DND-41 (cell line): ENCODE data around the gene MAPKAPK3.

Experiments used
- ATAC-seq: fragments of 200-7000 bp; cut with Tn5 transposase; 3 replicates; pipeline ENCODE4 v1.9.1; 2021; ENCODE audit warnings: low read depth; ENCODE audit not compliant: insufficient read depth
- DNase-seq: peaks from one replicate; pipeline ENCODE4 v3.0.0-alpha.2; 2020
- H2AFZ ChIP-seq: 2 replicates; pipeline ENCODE4 v1.6.0; 2012; ENCODE audit warnings: low read depth, low read length
- H3K27ac ChIP-seq: 2 replicates; pipeline ENCODE4 v1.5.1; 2012; ENCODE audit warnings: low read length, inconsistent platforms
- H3K27me3 ChIP-seq: fragments of 200-600 bp; sonication (generic); 2 replicates; pipeline ENCODE4 v1.6.0; 2012; ENCODE audit warnings: low read length, mild to moderate bottlenecking, inconsistent platforms; ENCODE audit not compliant: insufficient read depth, poor library complexity
- H3K36me3 ChIP-seq: 2 replicates; pipeline ENCODE4 v1.5.1; 2012; ENCODE audit warnings: low read length, inconsistent platforms; ENCODE audit not compliant: insufficient read depth
- H3K4me1 ChIP-seq: 2 replicates; pipeline ENCODE4 v1.5.1; 2012; ENCODE audit warnings: mild to moderate bottlenecking, low read length; ENCODE audit not compliant: insufficient read depth
- H3K4me2 ChIP-seq: 2 replicates; pipeline ENCODE4 v1.6.0; 2012; ENCODE audit warnings: mild to moderate bottlenecking, moderate library complexity, low read length, inconsistent platforms; ENCODE audit not compliant: insufficient read depth
- H3K4me3 ChIP-seq, 2 experiments: fragments of 200-600 bp in 1 of 2; shearing (Covaris generic) in 1 of 2; 2 replicates each; pipeline ENCODE4 v1.5.1; 2012 to 2016; ENCODE audit warnings: inconsistent platforms in 2 of 2, low read length in 2 of 2, mild to moderate bottlenecking in 2 of 2, low read depth in 1 of 2, moderate library complexity in 1 of 2
- H3K79me2 ChIP-seq: 2 replicates; pipeline ENCODE4 v1.6.0; 2012; ENCODE audit warnings: low read length, inconsistent platforms; ENCODE audit not compliant: insufficient read depth
- H3K9ac ChIP-seq: 2 replicates; pipeline ENCODE4 v1.6.0; 2012; ENCODE audit warnings: low read depth, mild to moderate bottlenecking, inconsistent platforms, low read length, moderate library complexity
- H3K9me3 ChIP-seq: 2 replicates; pipeline ENCODE4 v1.5.1; 2012; ENCODE audit warnings: low read length, moderate library complexity, mild to moderate bottlenecking, inconsistent platforms; ENCODE audit not compliant: insufficient read depth, severe bottlenecking
- H4K20me1 ChIP-seq: 2 replicates; pipeline ENCODE4 v1.6.0; 2012; ENCODE audit warnings: low read length; ENCODE audit not compliant: insufficient read depth
- CTCF ChIP-seq: IDR thresholded peaks from 2 replicates; pipeline ENCODE4 v1.5.1; 2012; ENCODE audit warnings: borderline replicate concordance, low read length, moderate library complexity, mild to moderate bottlenecking; ENCODE audit not compliant: poor library complexity, severe bottlenecking; ENCODE audit errors: extremely low read depth
- EZH2 ChIP-seq: IDR thresholded peaks from 3 replicates; pipeline ENCODE4 v1.6.1; 2012; ENCODE audit warnings: borderline replicate concordance, low read depth, mild to moderate bottlenecking, moderate library complexity, low read length, inconsistent platforms; ENCODE audit not compliant: severe bottlenecking

MAPKAPK3 gene

GRCh38 chr3:50587806-50588758 is 28.9 kb upstream of the MAPKAPK3 start:
- Histone ChIP-seq H3K4me1 (peaks cover 88% of the 10 kb centered on the region), H3K36me3 (peaks cover 41% of the 10 kb centered on the region), H3K79me2 (peaks cover 46% of the 10 kb centered on the region), H3K4me2 (no peak overlapping the region), H3K27ac (peak overlapping the region; percentile 96), H3K9ac (peak overlapping the region; percentile 53), H4K20me1 (no peaks in the 10 kb centered on the region), H3K9me3 (no peaks in the 10 kb centered on the region), H2AFZ (no peak overlapping the region), H3K4me3 (no peak overlapping the region), H3K27me3 (no peaks in the 10 kb centered on the region)
- peak; percentile 82 for DNase-seq
- TF ChIP-seq EZH2 (no peak), CTCF (no peak)
- peak; percentile 32 for ATAC-seq

GRCh38 chr3:50588759-50589433 is 28.1 kb upstream of the MAPKAPK3 start:
- H3K4me3 ChIP-seq, result no peak overlapping the region
- peaks cover 51% of the 10 kb centered on the region for H3K79me2 ChIP-seq
- DNase-seq (no peak), ATAC-seq (no peak)
- TF ChIP-seq EZH2 (no peak), CTCF (no peak)
- H3K27me3 ChIP-seq, result no peaks in the 10 kb centered on the region
- H4K20me1 ChIP-seq, result no peaks in the 10 kb centered on the region
- peaks cover 33% of the 10 kb centered on the region for H3K36me3 ChIP-seq
- peaks cover 96% of the 10 kb centered on the region for H3K4me1 ChIP-seq
- peak overlapping the region; percentile 96 for H3K27ac ChIP-seq
- no peak overlapping the region for H2AFZ ChIP-seq
- no peaks in the 10 kb centered on the region for H3K9me3 ChIP-seq
- H3K4me2 ChIP-seq, result no peak overlapping the region
- H3K9ac ChIP-seq, result peak overlapping the region; percentile 53

GRCh38 chr3:50591196-50591741 is 25.7 kb upstream of the MAPKAPK3 start:
- DNase-seq (peak; percentile 52), ATAC-seq (peak; percentile 2; the same call in 2 of the 3 replicates)
- H3K9ac ChIP-seq, result peak overlapping the region; percentile 53
- no peak for TF ChIP-seq CTCF
- TF ChIP-seq EZH2, result no peak
- H3K4me2 ChIP-seq, result peak overlapping the region; percentile 55
- peaks cover 10% of the 10 kb centered on the region; the same call in 1 of the 2 replicates for H3K36me3 ChIP-seq
- H3K9me3 ChIP-seq, result no peaks in the 10 kb centered on the region
- peaks cover 99% of the 10 kb centered on the region for H3K4me1 ChIP-seq
- no peak overlapping the region for H2AFZ ChIP-seq
- H4K20me1 ChIP-seq, result no peaks in the 10 kb centered on the region
- H3K4me3 ChIP-seq, result peak overlapping the region in 1 of 2 experiments; percentile 34; a peak in 1 of 4 replicates
- no peaks in the 10 kb centered on the region for H3K27me3 ChIP-seq
- H3K27ac ChIP-seq, result peak overlapping the region; percentile 94
- peaks cover 60% of the 10 kb centered on the region for H3K79me2 ChIP-seq
